DMS114 treated with DMSO at 0.1 percent for 48 hours (cell line): ENCODE data around the gene IFI16.
"Not testable (repeated sequence)": the region's sequence is repeated elsewhere in the genome, so short reads cannot be mapped to it uniquely, and the experiment has no call there.

ENCODE experiments used
- DNase-seq: peaks from one replicate; lab custom pipeline; 2025; ENCODE audit not compliant: unreplicated experiment; lab: John Stamatoyannopoulos, UW

The IFI16 gene

GRCh38 chr1:159007726-159008125, 2.0 kb upstream of the IFI16 start:
- DNase-seq, result no peak

- DNase-seq, result no peak
These were observed 941 bp upstream of the IFI16 start for GRCh38 chr1:159008744-159009188.

GRCh38 chr1:159009287-159009686, 420 bp upstream of the IFI16 start:
- no peak for DNase-seq

GRCh38 chr1:159010391-159010790, 684 bp downstream of the IFI16 start:
- DNase-seq, result no peak

GRCh38 chr1:159011001-159011400, 1.3 kb downstream of the IFI16 start:
- not testable (repeated sequence) for DNase-seq

GRCh38 chr1:159011751-159012150, 2.0 kb downstream of the IFI16 start:
- DNase-seq, result no peak

- no peak for DNase-seq
These were observed 2.8 kb downstream of the IFI16 start for GRCh38 chr1:159012495-159012894.

- DNase-seq, result no peak
These were observed 4.4 kb downstream of the IFI16 start for GRCh38 chr1:159014003-159014571.

- DNase-seq, result no peak
These were observed 5.1 kb downstream of the IFI16 start for GRCh38 chr1:159014851-159015250.

GRCh38 chr1:159015440-159015909, 5.8 kb downstream of the IFI16 start:
- no peak for DNase-seq

GRCh38 chr1:159023723-159024122, 14.0 kb downstream of the IFI16 start:
- DNase-seq, result no peak

- no peak for DNase-seq
These were observed 15.3 kb downstream of the IFI16 start for GRCh38 chr1:159025043-159025442.

- DNase-seq, result not testable (repeated sequence)
These were observed 17.1 kb downstream of the IFI16 start for GRCh38 chr1:159026841-159027240.

- no peak for DNase-seq
These were observed 20.6 kb downstream of the IFI16 start for GRCh38 chr1:159030311-159030710.

GRCh38 chr1:159030877-159031447, 21.3 kb downstream of the IFI16 start:
- DNase-seq, result no peak

GRCh38 chr1:159040206-159040605, 30.5 kb downstream of the IFI16 start:
- no peak for DNase-seq

- DNase-seq, result no peak
These were observed 31.4 kb downstream of the IFI16 start for GRCh38 chr1:159040893-159041724.

- DNase-seq, result not testable (repeated sequence)
These were observed 36.8 kb downstream of the IFI16 start for GRCh38 chr1:159046486-159046885.

- DNase-seq, result no peak
These were observed 41.7 kb downstream of the IFI16 start for GRCh38 chr1:159051436-159051835.

GRCh38 chr1:159054427-159054826, 44.7 kb downstream of the IFI16 start:
- no peak for DNase-seq

- DNase-seq, result no peak
These were observed 45.5 kb downstream of the IFI16 start for GRCh38 chr1:159055181-159055641.
